GM12891 (cell line): Measurements from ENCODE around the gene ARRDC2.

Experiments
- DNase-seq: peaks from one replicate; pipeline ENCODE4 v3.0.0; 2011; ENCODE audit warnings: low spot score; ENCODE audit not compliant: insufficient read length
- FAIRE-seq: peaks from 2 replicates; lab custom pipeline; 2011; peaks lifted over from hg19 to GRCh38; lab: Jason Lieb, UNC
- PAX5 ChIP-seq: IDR thresholded peaks from 2 replicates; pipeline ENCODE4 v1.6.1; 2011; ENCODE audit warnings: low read length, moderate library complexity, mild to moderate bottlenecking; ENCODE audit not compliant: insufficient read depth, severe bottlenecking
- POLR2A ChIP-seq: IDR thresholded peaks from 2 replicates; pipeline ENCODE4 v1.6.1; 2011; ENCODE audit warnings: low read depth, low read length, control low read depth
- POLR2AphosphoS5 ChIP-seq: IDR thresholded peaks from 2 replicates; pipeline ENCODE4 v1.6.1; 2011; ENCODE audit warnings: low read depth, low read length, control low read depth
- POU2F2 ChIP-seq: IDR thresholded peaks from 2 replicates; pipeline ENCODE4 v1.6.1; 2011; ENCODE audit warnings: low read depth, mild to moderate bottlenecking, control low read depth, low read length, moderate library complexity
- SPI1 ChIP-seq: IDR thresholded peaks from 2 replicates; pipeline ENCODE4 v1.6.1; 2011; ENCODE audit warnings: low read depth, low read length, control low read depth
- TAF1 ChIP-seq: IDR thresholded peaks from 2 replicates; pipeline ENCODE4 v1.6.1; 2011; ENCODE audit warnings: low read depth, low read length, control low read depth

The ARRDC2 gene

GRCh38 chr19:18041054-18041453 lies 33.1 kb downstream of the ARRDC2 start:
- FAIRE-seq, result no peak
- TF ChIP-seq SPI1 (no peak), POLR2AphosphoS5 (no peak), PAX5 (no peak), POU2F2 (no peak)
- DNase-seq, result no peak

DNA sequence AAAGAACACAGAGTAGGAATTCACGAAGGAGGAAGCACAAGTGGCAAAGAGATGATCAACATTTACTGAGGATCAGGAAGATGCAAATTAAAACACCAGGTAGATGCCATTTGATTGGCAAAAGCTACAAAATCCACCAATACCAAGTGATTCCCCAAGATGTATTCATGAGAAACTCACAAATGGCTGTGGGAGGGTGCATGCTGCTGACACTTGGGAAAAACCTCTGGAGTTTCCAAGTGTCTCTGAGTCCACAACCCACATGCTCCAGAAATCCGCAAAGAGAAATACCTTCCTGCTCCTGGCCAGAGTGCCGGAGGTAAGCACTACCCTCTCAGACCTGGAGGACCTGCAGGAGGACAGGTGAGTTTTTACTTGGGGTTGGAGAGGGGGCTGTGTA lies 35.7 kb downstream of the ARRDC2 start:
- TF ChIP-seq PAX5, result no peak
- TF ChIP-seq POLR2A, result no peak
- TF ChIP-seq TAF1, result no peak
- TF ChIP-seq SPI1, result no peak
- no peak for TF ChIP-seq POLR2AphosphoS5
- TF ChIP-seq POU2F2, result no peak
- FAIRE-seq, result no peak
- no peak for DNase-seq

GRCh38 chr19:18044825-18045304 lies 36.9 kb downstream of the ARRDC2 start:
- DNase-seq (peak; percentile 79), FAIRE-seq (peak; percentile 93)
- TF ChIP-seq POLR2A (no peak), SPI1 (peak; percentile 76), PAX5 (peak; percentile 57), TAF1 (no peak), POU2F2 (peak; percentile 63)

- FAIRE-seq (no peak), DNase-seq (no peak)
- TF ChIP-seq TAF1 (no peak), PAX5 (no peak), POU2F2 (no peak), POLR2A (no peak), POLR2AphosphoS5 (no peak), SPI1 (no peak)
These were observed 37.5 kb downstream of the ARRDC2 start for GRCh38 chr19:18045307-18046050.

GRCh38 chr19:18046059-18046718 lies 38.2 kb downstream of the ARRDC2 start:
- TF ChIP-seq PAX5 (no peak), TAF1 (no peak), POLR2AphosphoS5 (no peak), POU2F2 (no peak), SPI1 (no peak), POLR2A (no peak)
- no peak for FAIRE-seq
- DNase-seq, result no peak

GRCh38 chr19:18049385-18049784 lies 41.4 kb downstream of the ARRDC2 start:
- TF ChIP-seq POU2F2 (no peak), SPI1 (no peak), TAF1 (no peak), PAX5 (no peak), POLR2A (no peak), POLR2AphosphoS5 (no peak)
- DNase-seq (no peak), FAIRE-seq (no peak)

DNA sequence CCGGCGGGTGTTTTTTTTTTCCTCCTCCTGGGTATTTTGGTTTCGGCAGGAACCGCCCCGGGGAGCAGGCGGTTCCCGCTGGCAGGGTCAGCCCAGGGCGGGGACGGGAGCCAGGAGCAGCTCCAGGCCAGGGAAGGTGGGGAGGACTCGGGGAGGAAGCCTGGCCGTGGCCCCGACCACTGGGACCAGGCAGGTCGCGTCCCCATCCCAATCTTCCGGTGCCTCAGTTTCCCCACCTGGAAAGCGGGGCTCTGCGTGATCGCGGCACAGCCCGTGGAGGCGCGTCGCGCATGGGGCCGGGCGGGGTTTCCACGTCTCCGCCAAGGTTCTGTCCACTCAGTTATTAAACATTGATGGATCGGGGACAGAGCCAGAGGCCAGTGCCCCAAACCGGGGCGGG lies 43.9 kb downstream of the ARRDC2 start:
- no peak for DNase-seq
- TF ChIP-seq PAX5 (no peak), POLR2A (no peak), TAF1 (no peak), POLR2AphosphoS5 (no peak), POU2F2 (no peak), SPI1 (no peak)
- FAIRE-seq, result no peak

DNA sequence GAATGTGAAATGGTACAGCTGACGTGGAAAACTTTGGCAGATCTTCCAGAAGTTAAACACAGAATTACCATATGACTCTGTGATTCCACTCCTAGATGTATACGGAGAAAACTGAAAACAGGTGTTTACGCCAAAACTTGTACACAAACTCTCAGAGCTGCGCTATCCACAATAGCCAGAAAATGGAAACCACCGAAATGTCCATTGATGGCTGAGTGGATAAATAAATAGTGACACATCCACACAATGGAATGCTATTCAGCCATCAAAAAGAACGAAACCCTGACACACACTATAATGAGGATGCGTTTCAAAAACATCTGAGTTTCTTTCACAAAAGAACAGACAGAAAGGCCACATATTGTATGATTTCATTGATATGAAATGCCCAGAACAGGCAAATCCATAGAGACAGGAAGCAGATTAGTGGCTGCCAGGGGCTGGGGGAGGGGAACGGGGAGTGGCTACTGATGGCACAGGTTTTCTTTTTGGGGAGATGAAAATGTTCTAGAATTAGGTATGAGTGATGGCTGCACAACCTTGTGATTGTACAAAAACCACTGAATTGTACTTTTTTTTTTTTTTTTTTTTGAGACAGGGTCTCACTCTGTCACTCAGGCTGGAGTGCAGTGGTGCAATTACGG lies 45.7 kb downstream of the ARRDC2 start:
- DNase-seq (no peak), FAIRE-seq (no peak)
- TF ChIP-seq PAX5 (no peak), TAF1 (no peak), POLR2AphosphoS5 (no peak), SPI1 (no peak), POLR2A (no peak), POU2F2 (no peak)

GRCh38 chr19:18055967-18056366 lies 48.0 kb downstream of the ARRDC2 start:
- DNase-seq, result no peak
- TF ChIP-seq POLR2A (no peak), TAF1 (no peak), SPI1 (no peak), POLR2AphosphoS5 (no peak), POU2F2 (no peak), PAX5 (no peak)
- no peak for FAIRE-seq
